H1 (cell line): ENCODE results near the gene DMPK. TPM values are rescaled to one million over a fixed set of nuclear protein-coding genes. Genes with fewer than 3 reads are reported as not detected.

Experiments used
- ASH2L ChIP-seq: fragments of 200-600, 300-600 bp; sonication (generic); IDR thresholded peaks from one replicate; pipeline ENCODE4 v1.7.1; 2017; ENCODE audit warnings: low read length
- KDM4A ChIP-seq: IDR thresholded peaks from one replicate; pipeline ENCODE4 v1.7.1; 2012; ENCODE audit warnings: low read depth, mild to moderate bottlenecking, moderate library complexity, low read length, inconsistent platforms; ENCODE audit not compliant: severe bottlenecking
- TAF1 ChIP-seq: IDR thresholded peaks from 2 replicates; pipeline ENCODE4 v1.6.1; 2011; ENCODE audit warnings: mild to moderate bottlenecking, low read depth, low read length
- polyA plus RNA-seq, 7 experiments: library from polyadenylated mRNA; depleted of rRNA in 3 of 7; stranded (reverse) in 5 of 7; unstranded in 2 of 7; fragments of >200 nt in 5 of 7; fragments of 200-250 nt in 2 of 7; gene quantifications; 1 replicate in 5 of 7; 2 replicates in 1 of 7; 4 replicates in 1 of 7; pipeline versions ENCODE4 v1.2.1 to v1.2.3, GENCODE V29; 2011 to 2013; ENCODE audit warnings: missing spikeins in 2 of 7, mixed read lengths in 2 of 7
- total RNA-seq: library from RNA; stranded (reverse); fragmentation: NEBNext Ultra II Directional; extraction: Animal tissue kit (Norgen Biotek cat#: 25700); gene quantifications from 2 replicates; pipeline ENCODE4 v1.2.1, GENCODE V29; 2021

Gene DMPK
- total and polyA plus RNA-seq, 2 of the 8 experiments (the other 6 are each of a cell fraction or from before 2014, with no cell fraction given) = 13.7 to 27.4 TPM

GRCh38 chr19:45772130-45772840, 10.0 kb downstream of the DMPK start (continued):
- no peak for TF ChIP-seq KDM4A
- no peak for TF ChIP-seq ASH2L
- no peak for TF ChIP-seq TAF1
